Measurements from ENCODE around the gene BBS9.

DNA sequence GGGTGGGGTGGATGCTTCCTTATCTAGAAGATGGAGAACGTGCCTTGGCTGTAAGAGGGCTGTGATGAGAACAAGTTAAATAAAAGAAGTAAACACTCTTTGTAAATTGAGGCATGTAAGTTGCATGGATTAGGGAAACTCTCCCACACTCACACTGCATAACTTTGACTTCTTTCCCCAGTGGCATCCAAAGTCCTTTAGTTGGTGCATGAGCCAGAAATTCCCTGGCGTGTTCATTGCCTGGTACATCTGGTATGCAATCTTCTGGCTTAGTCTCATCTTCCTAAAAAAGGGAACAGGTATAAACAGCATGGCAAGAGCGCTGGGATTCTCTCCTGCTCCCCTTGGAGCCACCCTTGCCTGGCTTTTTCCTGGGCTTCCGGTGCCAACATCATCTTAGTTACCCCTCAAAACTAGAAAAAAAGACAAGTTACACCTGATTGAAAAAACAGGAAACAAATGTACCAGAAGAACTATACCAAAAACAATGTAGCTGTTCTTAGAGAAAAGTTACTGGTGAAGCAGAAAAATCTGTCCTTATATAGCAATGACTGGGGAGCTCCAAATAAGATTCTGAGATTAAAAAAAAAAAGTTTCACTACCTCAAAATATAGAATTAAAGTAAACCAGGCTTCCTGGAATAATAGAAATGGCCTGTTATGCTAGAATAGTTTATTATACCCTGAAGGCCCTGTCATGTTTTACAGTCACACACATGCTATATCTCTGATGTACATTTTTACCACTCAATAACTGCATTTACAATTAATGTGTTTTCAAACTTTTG lies 30.0 kb upstream of the BBS9 start:
- TF ChIP-seq, protein P1, sequence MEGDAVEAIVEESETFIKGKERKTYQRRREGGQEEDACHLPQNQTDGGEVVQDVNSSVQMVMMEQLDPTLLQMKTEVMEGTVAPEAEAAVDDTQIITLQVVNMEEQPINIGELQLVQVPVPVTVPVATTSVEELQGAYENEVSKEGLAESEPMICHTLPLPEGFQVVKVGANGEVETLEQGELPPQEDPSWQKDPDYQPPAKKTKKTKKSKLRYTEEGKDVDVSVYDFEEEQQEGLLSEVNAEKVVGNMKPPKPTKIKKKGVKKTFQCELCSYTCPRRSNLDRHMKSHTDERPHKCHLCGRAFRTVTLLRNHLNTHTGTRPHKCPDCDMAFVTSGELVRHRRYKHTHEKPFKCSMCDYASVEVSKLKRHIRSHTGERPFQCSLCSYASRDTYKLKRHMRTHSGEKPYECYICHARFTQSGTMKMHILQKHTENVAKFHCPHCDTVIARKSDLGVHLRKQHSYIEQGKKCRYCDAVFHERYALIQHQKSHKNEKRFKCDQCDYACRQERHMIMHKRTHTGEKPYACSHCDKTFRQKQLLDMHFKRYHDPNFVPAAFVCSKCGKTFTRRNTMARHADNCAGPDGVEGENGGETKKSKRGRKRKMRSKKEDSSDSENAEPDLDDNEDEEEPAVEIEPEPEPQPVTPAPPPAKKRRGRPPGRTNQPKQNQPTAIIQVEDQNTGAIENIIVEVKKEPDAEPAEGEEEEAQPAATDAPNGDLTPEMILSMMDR (IDR thresholded peaks at IDR 0.05) = no peak
- TF ChIP-seq POLR2A (IDR thresholded peaks at IDR 0.05) = no peak
